Fibroblast of mammary gland (primary cell): Measurements from ENCODE around the gene PRRG1.

ENCODE experiments used
- DNase-seq: peaks from one replicate; pipeline ENCODE4 v3.0.0-alpha.2; 2010; ENCODE audit warnings: low read depth
- H3K4me3 ChIP-seq: 2 replicates; pipeline ENCODE4 v1.5.1; 2011; ENCODE audit warnings: low read depth, mild to moderate bottlenecking, low read length, moderate library complexity; ENCODE audit not compliant: control insufficient read depth
- TF ChIP-seq, protein P1 (sequence below): conservative IDR thresholded peaks from 2 replicates; pipeline ENCODE4 v1.5.1; 2011; ENCODE audit warnings: low read depth, low read length, inconsistent platforms; ENCODE audit not compliant: control insufficient read depth, insufficient read depth

PRRG1 gene

DNA sequence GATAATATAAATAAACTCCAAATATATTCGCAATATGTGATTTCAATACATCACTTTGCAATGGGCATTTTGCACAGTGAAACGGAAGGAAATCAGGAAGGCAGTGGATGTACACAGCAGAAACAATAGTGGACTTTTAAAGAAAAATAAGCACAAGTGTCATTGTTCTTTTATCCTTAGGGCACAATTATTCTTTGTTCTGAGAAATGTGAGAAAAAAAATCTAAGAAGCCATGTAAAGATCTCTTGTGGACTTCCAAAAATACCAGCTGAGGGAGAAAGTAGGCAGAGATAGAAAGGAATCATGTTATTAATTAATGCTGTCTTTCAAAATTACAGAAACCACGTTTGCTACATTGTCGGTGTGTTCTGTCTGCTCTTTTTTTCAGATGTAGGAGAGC is 17.6 kb upstream of the PRRG1 start:
- no peak for DNase-seq
- H3K4me3 ChIP-seq, result no peak overlapping the region
- TF ChIP-seq, protein P1, sequence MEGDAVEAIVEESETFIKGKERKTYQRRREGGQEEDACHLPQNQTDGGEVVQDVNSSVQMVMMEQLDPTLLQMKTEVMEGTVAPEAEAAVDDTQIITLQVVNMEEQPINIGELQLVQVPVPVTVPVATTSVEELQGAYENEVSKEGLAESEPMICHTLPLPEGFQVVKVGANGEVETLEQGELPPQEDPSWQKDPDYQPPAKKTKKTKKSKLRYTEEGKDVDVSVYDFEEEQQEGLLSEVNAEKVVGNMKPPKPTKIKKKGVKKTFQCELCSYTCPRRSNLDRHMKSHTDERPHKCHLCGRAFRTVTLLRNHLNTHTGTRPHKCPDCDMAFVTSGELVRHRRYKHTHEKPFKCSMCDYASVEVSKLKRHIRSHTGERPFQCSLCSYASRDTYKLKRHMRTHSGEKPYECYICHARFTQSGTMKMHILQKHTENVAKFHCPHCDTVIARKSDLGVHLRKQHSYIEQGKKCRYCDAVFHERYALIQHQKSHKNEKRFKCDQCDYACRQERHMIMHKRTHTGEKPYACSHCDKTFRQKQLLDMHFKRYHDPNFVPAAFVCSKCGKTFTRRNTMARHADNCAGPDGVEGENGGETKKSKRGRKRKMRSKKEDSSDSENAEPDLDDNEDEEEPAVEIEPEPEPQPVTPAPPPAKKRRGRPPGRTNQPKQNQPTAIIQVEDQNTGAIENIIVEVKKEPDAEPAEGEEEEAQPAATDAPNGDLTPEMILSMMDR, result no peak

DNA sequence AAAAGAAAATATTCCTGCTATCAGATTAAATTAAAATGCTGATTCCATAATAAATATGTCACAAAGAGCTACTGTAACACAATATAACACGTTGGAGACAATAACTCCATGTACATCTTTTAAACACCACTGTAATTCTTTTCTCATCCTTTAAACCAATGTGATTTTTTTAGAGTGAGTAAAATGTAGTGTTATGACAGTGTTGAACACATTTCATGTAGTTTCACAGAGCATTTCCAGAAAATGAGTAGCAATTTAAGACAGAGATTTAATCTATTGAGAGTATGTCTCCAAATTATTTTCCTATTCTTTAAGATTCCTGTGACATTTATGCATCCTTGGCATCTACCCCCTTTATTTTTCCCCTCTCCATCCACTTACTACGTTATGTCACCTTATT is 17.1 kb upstream of the PRRG1 start:
- TF ChIP-seq, protein P1, result no peak
- H3K4me3 ChIP-seq, result no peak overlapping the region
- no peak for DNase-seq

DNA sequence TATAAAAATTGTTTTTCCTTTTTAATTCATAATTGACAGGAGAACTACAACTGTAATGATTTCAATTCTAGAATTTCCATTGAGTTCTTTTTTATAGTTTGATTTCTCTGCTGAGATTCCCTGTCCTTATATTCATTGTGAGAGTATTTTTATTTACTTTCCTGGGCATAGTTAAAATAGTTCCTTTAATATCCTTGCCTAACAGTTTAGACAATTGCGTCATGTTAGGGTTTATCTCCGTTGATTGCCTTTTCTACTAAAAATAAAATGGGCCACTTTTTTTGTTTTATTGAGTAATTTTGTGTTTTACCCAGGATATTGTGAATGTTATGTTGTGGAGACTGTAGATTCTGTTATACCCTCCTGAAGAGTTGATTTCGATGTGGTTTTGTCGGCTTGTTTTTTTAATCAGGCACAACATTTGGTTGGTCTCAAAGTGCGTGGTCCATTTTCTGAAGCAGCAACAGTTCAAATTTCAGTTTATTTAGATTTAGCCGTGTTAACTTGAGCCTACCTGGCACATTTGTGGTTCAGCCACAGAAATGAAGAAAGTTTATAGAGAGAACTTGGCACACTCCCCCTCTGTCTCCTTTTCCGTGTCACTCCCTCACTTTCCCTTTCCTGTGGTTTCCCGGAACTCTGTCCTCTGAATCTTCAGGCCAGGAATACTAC is 16.0 kb upstream of the PRRG1 start:
- no peak for DNase-seq
- no peak overlapping the region for H3K4me3 ChIP-seq
- TF ChIP-seq, protein P1, result no peak

DNA sequence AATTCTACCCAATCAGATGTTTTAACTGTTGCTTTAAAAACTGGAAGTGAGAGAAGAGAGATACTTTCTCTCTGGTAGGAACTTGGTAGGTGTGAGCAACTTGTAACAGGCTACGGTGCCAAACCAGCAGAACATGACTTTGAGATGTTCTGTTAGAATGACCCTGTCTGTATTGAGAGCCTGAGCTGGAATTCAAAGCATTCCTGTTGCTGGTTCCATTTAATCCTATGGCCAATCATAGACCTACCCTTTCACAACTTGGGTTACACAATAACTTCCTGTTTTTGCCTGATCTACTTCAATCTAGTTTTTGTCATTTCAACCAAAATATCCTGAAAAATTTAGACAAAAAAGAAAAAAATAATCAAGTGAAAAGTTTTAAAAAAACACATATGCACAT is 1.7 kb upstream of the PRRG1 start:
- DNase-seq, result peak; percentile 46
- H3K4me3 ChIP-seq, result no peak overlapping the region
- TF ChIP-seq, protein P1, result no peak

DNA sequence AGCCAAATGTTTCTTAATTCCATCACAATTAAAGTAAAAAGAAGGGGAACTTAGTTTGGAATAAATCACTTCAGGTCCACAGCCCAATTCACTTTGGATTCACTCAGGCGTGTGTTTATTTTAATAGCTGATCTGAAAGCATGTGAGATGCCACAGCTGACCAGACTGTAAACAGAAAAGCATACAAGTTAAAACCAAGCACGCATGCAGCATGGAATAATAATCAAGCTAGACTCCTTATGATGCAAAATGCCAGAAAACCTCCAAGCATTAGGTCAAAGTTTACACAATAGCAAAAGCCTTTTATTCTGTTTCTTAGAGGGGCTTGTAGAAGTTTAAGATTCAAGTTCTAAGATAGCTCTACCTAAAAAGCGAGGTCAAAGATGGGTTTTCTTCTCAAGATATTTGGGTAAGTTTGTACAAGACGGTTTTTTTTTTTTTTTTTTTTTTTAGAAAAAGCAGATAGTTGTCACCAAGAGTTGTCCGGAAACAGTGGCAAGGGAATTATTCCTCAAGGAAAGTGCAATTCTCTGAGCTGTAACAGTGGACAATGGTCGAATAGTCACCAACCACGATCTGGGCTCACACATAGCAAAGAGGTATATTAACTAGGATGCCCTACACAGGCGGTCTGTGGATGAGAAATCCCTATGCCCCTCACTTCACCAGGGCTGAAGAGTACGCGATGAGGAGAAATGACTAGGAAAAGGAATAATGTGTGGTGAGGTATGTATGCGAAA is 763 bp upstream of the PRRG1 start:
- no peak for DNase-seq

DNA sequence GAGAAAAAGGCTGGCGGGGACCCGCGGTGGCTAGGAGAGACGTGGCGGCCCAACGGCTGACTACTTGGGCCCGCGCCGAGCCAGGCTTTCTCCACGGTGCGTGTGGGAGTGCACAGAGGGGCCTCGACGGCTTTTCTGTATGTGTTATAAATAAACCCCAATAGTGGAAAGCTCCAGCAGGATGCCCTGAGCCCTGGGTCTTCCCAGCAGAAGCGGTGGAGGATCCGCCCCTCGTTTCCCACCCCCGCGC is 268 bp upstream of the PRRG1 start:
- peak overlapping the region; percentile 48 for H3K4me3 ChIP-seq

More for the DNA sequence above, 763 bp upstream of the PRRG1 start:
- H3K4me3 ChIP-seq, result peak overlapping the region; percentile 48
- TF ChIP-seq, protein P1, result no peak

More for the DNA sequence above, 268 bp upstream of the PRRG1 start:
- TF ChIP-seq, protein P1, result no peak
- DNase-seq, result no peak
